G401 (cell line): Measurements from ENCODE around the gene C1orf116. TPM values are rescaled to one million over a fixed set of nuclear protein-coding genes. Genes with fewer than 3 reads are reported as not detected.

ENCODE experiments used
- DNase-seq: peaks from one replicate; pipeline ENCODE4 v3.0.0-alpha.2; 2015; ENCODE audit warnings: low spot score
- in situ Hi-C: cut with HindIII; loops from 2 replicates; pipeline ENCODE4 v1.10.0; 2016; ENCODE audit warnings: low sequenced_read_pairs, mixed read lengths
- total RNA-seq: library from RNA; depleted of rRNA; stranded (reverse); fragments of >200 nt; shearing (Covaris generic); gene quantifications from 2 replicates; pipeline ENCODE4 v1.2.3, GENCODE V29; 2014

The C1orf116 gene
- total RNA-seq, 1 experiment from 2014 or later, result not detected

DNA sequence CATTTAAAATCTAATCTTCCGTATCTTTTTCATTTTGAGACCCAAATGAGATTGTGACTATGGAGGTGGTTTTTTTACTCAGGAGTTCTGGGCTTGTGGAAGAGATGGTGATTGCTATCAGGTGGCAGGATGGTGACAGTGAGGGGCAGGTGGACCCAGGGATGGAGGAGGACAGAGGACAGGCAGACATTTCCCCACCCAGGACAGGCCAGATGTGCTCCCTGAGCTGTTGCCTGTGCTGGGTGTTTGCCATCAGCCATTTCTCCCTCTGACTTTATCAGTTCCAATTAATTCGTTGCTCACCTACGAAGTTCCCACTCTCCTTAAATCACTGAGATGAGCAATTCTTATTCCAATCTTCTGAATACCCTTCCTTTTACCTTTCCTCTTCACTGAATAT is 26.5 kb downstream of the C1orf116 start:
- in situ Hi-C loops, result no loop called here
- DNase-seq, result no peak

DNA sequence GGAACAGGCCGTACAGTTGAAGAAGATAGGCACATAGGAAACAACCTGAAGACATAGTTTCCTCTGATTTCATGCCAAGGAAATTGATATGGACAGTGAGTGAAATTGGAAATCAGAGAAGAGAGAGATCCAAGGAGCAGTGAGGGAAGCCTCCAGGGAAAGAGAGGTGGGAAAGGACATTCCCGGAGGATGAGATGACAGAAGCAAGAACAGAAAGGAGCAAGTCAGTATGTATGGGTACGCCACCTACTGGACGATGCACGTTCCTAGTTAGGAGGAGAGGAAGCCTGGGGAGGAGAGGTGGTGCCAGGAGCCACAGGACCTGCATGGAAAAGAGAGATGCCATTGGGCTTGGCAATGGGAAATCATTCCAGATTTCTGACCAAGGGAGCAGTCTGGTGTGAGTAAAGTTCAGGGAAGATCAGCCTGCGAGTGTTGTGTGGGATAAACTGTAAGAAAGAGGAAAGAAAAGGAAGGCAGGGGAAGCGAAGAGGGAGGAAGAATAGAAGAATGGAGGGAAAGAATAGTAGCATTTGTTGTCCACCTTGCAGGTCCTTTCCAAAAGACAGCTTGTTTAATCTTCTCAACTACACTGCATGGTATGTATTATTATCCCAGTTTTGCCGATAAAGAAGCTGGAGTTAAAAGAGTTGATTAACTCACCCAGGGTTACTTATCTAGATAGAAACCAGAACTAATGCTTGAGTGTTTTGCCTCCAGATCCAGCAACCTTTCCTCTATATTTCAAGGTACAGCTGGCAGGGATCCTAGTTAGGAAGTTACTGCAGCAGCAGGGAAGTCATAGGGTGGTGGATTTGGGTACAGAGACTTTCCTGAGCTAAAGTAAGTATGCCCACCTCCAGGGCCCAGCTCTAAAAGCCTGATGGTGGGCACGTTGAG is 27.4 kb downstream of the C1orf116 start:
- in situ Hi-C loops, result no loop called here
- DNase-seq, result peak; percentile 35

DNA sequence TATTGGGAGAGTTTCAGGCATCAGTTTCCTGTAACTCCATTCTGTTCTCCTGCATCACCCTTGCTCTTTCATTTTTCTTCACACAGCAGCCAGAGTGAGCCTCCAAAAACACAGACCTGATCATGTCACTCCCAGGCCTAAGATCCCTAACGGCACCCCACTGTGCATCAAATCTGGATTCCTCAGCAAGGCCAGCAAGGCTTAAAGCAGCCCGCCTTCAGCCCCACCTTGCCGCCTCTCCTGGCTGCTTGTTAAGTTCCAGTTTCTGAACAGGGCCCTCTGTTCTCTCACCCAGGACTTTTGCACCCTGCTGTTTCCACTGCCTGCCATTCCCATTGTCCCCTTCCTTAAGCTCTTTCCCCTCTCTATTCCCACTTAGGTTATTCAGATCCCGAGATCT is 29.3 kb downstream of the C1orf116 start:
- in situ Hi-C loops, result no loop called here
- DNase-seq, result no peak

DNA sequence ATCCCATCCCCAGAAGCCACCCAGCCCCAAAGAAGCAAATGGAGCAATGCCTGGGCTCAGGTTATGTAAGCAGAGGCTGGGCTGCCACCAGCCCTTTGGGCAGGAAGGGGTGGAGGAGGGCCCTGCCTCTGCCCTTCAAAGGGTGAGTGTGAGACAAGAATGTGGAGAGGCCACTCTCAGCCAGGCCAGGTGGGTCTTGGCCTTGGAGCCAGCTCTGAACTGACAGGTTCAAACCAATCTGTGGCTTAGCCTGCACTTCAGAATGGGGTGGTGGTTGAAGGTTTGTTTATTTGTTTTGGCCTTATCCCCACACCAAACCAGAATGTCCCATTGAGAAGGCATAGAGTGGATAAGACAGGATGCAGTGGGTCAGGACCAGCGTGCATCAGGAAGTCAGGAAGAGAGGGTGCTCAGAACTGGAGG is 29.8 kb downstream of the C1orf116 start:
- in situ Hi-C loops, result no loop called here
- no peak for DNase-seq

DNA sequence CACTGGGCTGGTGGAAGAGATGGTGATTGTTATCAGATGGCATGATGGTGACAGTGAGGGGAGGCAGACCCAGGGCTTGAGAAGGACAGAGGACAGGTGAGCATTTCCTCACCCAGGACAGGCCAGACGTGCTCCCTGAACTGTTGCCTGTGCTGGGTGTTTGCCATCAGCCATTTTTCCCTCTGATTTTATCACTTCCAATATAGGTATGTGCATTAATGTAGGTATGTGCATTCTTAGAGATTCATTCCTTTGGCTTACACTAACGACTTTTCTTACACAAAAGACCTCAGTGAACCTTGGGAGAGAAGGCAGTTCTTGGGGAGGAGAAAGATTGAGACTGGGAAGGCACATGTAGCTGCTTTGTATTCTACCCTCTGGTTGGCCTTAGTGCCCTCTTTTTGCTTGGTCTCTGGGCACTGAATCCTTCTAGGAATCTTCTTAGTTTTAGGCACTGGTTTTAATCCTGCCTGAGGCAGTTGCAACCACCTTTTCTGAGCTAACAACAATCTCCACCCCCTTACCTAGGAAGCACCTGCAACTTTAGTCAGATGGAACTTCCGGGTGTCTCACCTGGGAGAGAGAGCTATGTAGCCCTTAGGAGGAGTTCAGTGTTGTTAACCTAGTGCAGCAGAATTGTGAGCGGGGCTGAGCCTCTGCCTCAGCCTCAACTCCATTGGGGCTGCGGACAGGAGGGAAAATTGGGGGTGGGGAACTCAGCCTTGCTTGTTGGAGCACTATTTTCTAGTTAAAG is 30.9 kb downstream of the C1orf116 start:
- in situ Hi-C loops, result no loop called here
- DNase-seq, result no peak

DNA sequence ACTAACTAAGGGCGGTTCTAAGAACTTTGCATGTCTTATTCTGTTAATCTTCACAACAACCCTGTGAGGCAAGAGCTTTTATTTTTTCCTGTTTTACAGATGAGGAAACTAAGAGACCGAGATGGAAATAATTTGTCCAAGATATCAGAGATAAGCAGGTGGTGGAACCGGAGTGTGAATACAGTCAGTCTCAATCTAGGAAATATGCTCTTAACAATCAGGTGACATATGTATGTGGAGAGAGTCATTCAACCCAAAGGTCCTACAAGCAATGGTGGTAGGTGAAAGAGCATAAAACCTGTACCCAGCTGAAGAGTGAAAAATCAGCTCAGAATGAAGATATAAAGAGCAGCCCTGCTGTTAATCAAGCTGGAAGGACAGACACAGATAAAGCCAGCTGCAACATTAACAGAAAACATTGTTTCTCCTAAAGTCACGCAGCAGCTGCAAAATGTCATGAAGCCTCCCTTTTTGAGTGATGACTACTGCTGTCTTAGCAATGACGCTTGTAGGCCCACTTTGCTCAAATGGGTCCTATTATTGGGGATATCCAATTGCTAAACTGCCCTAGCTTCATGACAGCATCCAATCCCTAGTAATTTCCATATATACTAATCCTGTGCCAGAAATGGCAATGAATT is 31.8 kb downstream of the C1orf116 start:
- DNase-seq, result no peak
- in situ Hi-C loops, result no loop called here

DNA sequence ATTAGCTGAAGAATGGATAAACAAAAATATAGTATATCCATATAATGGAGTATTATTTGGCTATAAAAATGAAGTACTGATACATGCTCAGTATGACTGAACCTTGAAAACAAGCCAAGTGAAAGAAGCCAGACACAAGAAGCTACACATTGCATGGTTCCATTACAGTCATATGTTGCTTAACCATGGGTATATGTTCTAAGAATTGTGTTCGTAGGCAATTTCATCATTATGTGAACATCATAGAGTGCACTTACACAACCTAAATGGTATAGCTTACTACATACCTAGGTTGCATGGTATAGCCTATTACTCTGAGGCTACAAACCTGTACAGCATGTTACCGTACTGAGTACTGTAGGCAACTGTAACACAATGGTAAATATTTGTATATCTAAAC is 33.7 kb downstream of the C1orf116 start:
- in situ Hi-C loops, result no loop called here

DNA sequence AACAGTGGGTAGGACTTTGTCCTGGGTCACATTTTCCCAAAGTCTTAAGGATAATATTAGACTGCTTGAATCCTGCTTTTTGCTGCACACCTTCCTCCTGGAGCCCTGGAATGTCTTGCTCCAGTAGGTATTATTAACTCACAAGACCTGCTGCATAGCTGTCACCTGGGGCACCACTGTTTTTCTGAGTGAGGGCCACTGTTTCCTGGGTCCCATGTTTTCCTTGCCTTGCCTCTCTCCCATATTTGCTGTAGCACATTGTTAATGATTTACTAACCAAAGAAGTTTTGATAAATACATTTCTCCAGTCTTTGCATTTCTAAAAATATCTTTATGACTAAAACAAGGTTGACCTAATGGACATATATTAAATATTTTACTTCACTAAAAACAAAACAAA is 39.8 kb downstream of the C1orf116 start:
- no peak for DNase-seq
- in situ Hi-C loops, result no loop called here

More for the DNA sequence above, 33.7 kb downstream of the C1orf116 start:
- DNase-seq, result no peak

DNA sequence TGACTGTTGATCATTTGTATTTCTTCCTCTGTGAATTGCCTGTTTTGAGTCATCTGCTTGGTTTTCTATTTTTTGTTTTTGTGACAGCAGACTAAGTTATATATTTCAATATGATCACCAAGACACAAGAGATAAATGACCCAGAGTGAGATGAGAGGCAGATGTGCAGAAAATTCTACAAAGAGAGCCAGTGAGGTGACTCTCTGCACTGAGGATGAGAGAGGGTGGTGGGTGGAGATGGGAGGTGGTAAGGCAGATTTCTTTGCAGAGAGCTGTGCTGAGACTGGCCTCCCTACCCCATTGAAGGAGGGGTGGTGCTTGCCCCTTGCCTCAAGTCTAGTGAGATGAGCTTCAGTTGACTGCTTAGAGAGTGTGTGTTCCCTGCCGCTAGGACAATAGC is 44.7 kb downstream of the C1orf116 start:
- in situ Hi-C loops, result no loop called here
- DNase-seq, result no peak

DNA sequence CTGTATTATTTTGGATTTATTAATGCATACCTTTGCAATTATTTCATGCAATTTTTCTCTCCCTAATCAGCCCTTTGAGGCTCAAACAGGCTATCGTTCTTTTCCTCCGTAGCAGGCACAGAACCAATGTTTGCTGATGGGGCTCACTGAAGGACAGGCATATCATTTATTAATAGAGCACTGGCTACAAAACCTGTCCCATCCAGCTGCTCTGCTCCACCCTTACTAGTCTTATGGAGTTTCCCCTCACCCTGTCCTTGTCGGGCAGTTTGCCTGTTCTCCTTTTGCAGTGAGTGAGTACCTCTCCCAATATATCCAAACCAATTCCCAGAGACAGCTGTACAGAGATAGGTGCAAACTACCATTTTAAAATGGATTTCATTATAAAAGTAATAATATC is 45.7 kb downstream of the C1orf116 start:
- in situ Hi-C loops, result no loop called here
- no peak for DNase-seq

DNA sequence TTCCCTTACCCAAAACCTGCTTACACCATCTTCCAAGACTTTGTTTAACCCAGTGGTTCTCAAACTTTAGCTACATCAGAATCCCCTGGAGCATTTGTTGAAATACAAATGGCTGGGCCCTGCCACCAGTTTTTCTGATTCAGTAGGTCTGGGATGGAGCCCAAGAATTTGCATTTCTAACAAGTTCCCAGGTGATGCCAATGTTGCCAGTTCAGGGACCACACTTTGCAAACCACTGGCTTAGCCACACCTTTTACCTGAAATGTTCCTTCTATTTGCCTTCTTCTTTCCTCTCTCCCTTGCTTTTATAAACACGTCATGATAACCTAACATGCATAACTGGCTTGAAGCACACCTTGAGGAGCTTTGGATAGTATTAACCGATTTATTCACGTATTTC is 46.2 kb downstream of the C1orf116 start:
- in situ Hi-C loops, result no loop called here
- DNase-seq, result no peak

DNA sequence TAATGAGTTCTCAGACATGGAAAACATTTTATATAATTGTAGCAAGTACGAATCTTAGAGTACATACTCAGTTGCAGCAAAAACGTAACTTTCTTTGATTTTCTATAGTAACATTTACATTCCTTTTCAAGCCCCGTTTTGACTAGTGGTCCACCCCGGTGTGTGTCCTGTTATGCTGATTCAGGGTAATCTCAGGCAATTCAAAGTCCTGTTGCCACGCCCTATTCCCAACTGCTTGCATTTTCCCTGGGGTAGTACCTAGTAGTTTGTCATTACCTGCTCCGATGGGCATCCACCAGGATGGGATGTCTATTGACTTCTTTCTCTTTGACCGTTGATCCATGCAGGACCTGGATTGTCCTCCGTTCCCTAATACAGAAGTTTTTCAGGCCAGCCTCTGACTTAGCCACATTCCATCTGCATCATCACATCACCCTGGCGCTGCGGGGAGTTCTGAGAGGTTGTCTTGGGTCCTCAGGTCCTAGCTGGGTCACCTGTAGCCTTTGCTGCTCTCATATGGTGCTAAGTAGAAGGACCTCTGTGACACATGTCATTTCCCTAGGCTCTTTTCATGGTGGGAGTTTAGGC is 47.3 kb downstream of the C1orf116 start:
- DNase-seq, result no peak
- in situ Hi-C loops, result no loop called here

DNA sequence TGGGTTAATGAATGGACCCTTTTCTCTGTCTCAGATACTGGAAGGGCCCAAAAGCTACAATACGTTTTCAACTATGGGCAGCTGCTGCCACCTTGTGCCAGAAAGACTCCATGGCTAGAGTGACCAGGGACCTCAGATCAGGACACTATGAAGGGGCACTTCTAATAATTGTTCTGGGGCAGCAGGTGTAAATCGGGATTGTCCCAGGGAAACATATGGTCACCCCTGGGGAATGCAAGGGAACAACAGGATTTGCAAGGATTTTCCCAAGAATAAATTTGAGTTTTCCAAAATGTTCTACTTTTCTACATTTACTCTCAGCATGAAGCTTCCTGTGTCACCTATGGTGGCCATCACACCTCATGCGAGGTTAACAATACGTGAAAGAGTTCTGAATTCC is 50.3 kb downstream of the C1orf116 start:
- peak; percentile 62 for DNase-seq
- in situ Hi-C loops, result no loop called here

DNA sequence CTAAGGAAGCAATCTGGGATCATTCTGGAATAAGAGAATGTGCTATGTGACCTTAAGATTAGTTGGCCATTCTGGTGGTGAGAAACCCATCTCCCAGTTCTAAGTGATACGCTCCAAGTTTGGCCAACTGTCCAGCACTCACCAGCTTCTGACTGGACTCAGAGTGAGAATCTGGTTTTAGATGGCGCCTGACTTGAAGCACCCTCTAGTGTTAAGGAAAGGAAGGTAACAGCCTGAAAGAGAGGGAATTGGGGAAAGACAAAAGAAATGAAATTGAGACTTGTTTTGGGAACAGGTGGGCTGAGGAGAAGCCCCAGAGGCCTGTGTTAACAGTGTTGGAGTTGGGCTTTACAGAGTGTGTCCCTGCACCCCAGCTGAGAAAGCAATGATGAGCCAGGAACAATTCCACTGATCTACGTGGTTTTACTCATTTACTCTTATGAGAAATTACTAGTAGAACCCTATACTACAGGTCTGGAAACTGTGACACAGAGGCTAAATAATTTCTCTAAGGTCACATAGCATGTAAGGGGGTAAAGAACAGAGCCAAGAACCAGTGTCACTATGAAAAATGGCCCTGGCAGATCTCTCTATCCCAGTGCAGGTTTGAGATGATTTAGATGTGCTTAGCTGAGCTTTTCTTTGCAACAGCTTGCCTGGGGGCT is 53.0 kb downstream of the C1orf116 start:
- peak; percentile 4 for DNase-seq
- in situ Hi-C loops, result no loop called here

DNA sequence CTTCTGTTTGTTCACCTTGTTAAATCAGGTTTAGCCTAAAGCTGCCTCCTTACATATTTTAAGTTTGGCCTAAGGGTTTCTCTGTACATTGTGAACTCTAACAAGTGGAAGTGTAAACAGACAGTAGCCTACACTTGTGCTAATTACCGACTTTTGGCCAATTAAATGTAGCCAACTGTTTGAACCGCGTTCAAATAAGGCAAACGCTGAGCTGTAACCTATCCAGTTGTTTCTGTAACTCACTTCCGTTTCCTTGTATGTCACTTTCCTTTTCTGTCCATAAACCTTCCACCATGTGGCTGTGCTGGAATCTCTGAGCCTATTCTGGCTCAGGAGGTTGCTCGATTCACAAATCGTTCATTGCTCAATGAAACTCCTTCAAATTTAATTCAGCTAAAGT is 54.3 kb downstream of the C1orf116 start:
- DNase-seq, result no peak
- in situ Hi-C loops, result no loop called here

DNA sequence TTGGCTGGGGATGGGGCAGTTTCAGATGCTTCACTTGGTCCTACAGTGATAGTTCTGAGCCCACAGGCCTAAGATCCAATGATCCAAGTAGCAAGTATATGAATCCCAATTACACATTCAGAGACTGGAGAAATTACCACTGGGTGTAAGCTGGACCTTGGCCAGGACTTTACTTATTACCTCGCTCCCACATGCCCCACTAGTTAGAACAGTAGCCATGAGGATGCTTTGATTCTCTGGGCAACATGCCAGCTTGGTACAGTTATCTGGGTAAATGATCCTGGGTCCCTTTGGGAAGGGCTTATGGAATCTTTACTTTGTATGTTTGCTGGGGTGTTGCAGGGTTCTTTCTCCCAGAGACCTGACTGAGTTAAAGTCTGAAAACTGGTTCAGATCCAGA is 57.2 kb downstream of the C1orf116 start:
- DNase-seq, result no peak
- in situ Hi-C loops, result no loop called here

DNA sequence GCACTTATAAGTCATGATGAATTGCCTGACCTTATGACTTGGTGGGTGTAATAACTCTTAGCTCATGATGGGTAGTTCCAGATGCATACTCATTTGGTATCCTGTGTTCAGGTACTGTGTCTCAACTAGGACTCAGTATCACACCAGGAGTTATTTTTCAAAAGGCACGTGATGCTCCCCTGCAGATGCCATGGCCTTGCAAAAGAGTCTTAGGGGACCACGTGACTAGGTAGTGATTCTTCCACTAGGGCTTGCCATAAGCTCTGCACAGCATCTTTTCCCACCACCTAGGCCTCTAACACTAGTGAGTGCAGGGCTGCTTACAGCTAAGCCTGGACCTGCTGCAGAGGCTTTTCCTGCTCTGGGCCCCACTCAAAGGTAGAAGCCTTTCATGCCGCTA is 58.4 kb downstream of the C1orf116 start:
- in situ Hi-C loops, result no loop called here
- no peak for DNase-seq

DNA sequence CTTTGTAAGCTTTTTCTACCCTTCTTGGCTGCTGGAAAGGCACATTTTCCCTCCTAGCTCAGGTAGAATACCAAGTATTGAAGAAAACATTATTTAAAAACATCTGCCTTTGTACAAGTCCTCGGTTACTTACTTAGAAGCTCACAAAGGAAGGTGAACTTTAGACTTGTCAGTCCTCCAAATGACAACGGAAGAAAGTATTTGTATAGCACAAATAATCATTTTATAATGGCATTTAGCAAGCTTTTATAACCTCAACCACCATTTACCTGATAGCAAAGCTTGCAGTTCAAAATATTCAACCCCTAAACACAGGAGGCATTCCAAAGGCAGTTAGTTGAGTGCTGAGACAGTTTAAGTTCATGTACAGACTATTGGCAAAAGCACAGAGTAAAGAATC is 59.8 kb downstream of the C1orf116 start:
- in situ Hi-C loops, result no loop called here
- DNase-seq, result no peak

DNA sequence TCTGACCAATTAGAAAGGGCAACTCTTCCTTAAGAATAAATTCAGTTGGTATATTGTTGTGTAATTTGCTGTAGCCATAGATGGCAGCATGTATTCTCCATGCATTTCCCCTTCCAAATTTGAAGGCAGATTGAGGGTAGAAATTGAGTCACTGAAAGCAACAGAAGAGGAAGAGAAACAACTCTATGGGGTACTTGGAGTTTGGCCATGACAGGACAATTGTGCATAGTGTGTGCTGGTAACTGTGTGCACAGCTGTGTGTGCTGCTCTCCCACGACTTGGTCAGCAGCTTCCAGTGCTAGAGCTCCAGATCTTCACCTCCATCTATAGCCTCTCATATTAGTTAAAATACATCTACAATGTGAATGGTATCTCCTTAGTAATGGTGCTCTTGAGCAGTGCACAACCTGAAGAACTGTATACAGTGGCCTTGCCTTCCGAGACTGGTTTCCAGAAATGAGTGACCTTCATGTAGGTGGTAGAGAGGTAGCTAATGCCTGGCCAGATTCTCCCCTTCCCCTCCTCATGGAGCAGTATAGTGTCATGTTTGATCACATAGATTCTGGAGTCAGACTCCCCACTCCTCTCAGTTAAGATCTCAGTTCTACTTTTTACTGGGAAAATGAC is 61.4 kb downstream of the C1orf116 start:
- in situ Hi-C loops, result no loop called here
- no peak for DNase-seq
